A673 (cell line): Measurements from ENCODE around the gene SNRPB2.

Experiments
- EZH2 ChIP-seq: fragments of 200-600 bp; sonication (generic); IDR thresholded peaks from 2 replicates; pipeline ENCODE4 v1.6.1; 2017; ENCODE audit warnings: borderline replicate concordance, low read depth, mild to moderate bottlenecking, mixed read lengths, antibody characterized with exemption, low read length; ENCODE audit not compliant: poor library complexity, severe bottlenecking
- TF ChIP-seq, protein P1 (sequence below): fragments of 300-800, 200-600 bp; sonication (generic); conservative IDR thresholded peaks from 2 replicates; pipeline ENCODE4 v1.5.1; 2017; ENCODE audit warnings: low read depth, mild to moderate bottlenecking, antibody characterized with exemption, low read length, moderate library complexity, mixed read lengths

DNA sequence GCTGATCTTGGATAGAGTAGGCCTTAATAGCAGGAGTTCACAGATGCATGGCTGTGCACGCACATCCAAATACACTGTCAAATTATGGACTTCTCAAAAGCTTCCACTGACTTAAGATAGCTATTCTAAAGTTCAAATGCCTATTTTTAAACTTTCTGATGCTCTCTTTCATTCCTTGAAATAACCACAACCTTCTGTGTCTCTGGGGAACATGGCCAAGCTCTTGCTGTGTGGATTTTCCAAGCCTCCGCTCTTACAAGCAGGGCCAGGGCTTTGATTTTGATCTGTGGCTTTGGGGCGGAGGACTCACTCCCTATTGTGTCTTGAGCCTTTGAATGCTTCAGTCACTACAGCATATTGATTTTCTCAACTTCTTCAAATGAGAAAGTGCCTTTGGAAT is 35.7 kb upstream of the SNRPB2 start:
- no peak for TF ChIP-seq EZH2
- TF ChIP-seq, protein P1, sequence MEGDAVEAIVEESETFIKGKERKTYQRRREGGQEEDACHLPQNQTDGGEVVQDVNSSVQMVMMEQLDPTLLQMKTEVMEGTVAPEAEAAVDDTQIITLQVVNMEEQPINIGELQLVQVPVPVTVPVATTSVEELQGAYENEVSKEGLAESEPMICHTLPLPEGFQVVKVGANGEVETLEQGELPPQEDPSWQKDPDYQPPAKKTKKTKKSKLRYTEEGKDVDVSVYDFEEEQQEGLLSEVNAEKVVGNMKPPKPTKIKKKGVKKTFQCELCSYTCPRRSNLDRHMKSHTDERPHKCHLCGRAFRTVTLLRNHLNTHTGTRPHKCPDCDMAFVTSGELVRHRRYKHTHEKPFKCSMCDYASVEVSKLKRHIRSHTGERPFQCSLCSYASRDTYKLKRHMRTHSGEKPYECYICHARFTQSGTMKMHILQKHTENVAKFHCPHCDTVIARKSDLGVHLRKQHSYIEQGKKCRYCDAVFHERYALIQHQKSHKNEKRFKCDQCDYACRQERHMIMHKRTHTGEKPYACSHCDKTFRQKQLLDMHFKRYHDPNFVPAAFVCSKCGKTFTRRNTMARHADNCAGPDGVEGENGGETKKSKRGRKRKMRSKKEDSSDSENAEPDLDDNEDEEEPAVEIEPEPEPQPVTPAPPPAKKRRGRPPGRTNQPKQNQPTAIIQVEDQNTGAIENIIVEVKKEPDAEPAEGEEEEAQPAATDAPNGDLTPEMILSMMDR = no peak
